ENCODE measurements around the gene ARHGAP6. TPM values are rescaled to one million over a fixed set of nuclear protein-coding genes. Genes with fewer than 3 reads are reported as not detected.

ARHGAP6 gene
- total and polyA plus RNA-seq, 3 experiments from 2014 or later: not detected

GRCh38 chrX:11663875-11664210 is 1.9 kb downstream of the ARHGAP6 start:
- no peak overlapping the region for H3K4me3 ChIP-seq (ENCODE audit: low read length)
- DNase-seq: no peak
- Mint-ChIP-seq H3K27ac (no peak overlapping the region), H3K27me3 (peaks cover 14 to 52% of the 10 kb centered on the region in 2 donors), H3K36me3 (no peaks in the 10 kb centered on the region), H3K9me3 (peaks cover 0 to 3% (median 0%) of the 10 kb centered on the region in 5 donors), H3K4me3 (peak overlapping the region in 1 of 7 donors; percentile 4), H3K4me1 (peaks cover 0 to 14% (median 0%) of the 10 kb centered on the region in 3 donors)
- H3K4me1 ChIP-seq (ENCODE audit: insufficient read depth, low read length): no peaks in the 10 kb centered on the region
- no peaks in the 10 kb centered on the region for H3K27me3 ChIP-seq (ENCODE audit: insufficient read depth, low read length, poor library complexity, severe bottlenecking)
- no peaks in the 10 kb centered on the region for H3K36me3 ChIP-seq (ENCODE audit: insufficient read depth, low read length)
- H3K9me3 ChIP-seq (ENCODE audit: low read length): no peaks in the 10 kb centered on the region
- POLR2A ChIA-PET: no interaction called here
- CTCF ChIA-PET: no interaction called here
- no peak overlapping the region for H3K27ac ChIP-seq (ENCODE audit: low read depth, low read length)

- Mint-ChIP-seq H3K4me3 (no peak overlapping the region), H3K4me1 (no peaks in the 10 kb centered on the region), H3K27me3 (peaks cover 13 to 29% of the 10 kb centered on the region in 2 donors), H3K36me3 (no peaks in the 10 kb centered on the region), H3K27ac (no peak overlapping the region), H3K9me3 (no peaks in the 10 kb centered on the region)
- H3K9me3 ChIP-seq (ENCODE audit: low read length): no peaks in the 10 kb centered on the region
- no peaks in the 10 kb centered on the region for H3K27me3 ChIP-seq (ENCODE audit: insufficient read depth, low read length, poor library complexity, severe bottlenecking)
- no peaks in the 10 kb centered on the region for H3K36me3 ChIP-seq (ENCODE audit: insufficient read depth, low read length)
- no peak overlapping the region for H3K4me3 ChIP-seq (ENCODE audit: low read length)
- no peaks in the 10 kb centered on the region for H3K4me1 ChIP-seq (ENCODE audit: insufficient read depth, low read length)
- no peak for DNase-seq
- POLR2A ChIA-PET: no interaction called here
- no peak overlapping the region for H3K27ac ChIP-seq (ENCODE audit: low read depth, low read length)
- CTCF ChIA-PET: no interaction called here
These were observed 10.3 kb downstream of the ARHGAP6 start for GRCh38 chrX:11655282-11656015.

- Mint-ChIP-seq H3K4me3 (no peak overlapping the region), H3K27ac (no peak overlapping the region), H3K36me3 (no peaks in the 10 kb centered on the region), H3K4me1 (no peaks in the 10 kb centered on the region), H3K27me3 (peaks cover 5 to 11% of the 10 kb centered on the region in 2 donors), H3K9me3 (peaks cover 0 to 2% (median 0%) of the 10 kb centered on the region in 5 donors)
- ChIA-PET POLR2A (no interaction called here), CTCF (no interaction called here)
- H3K4me3 ChIP-seq (ENCODE audit: low read length): no peak overlapping the region
- DNase-seq: no peak
- no peaks in the 10 kb centered on the region for H3K4me1 ChIP-seq (ENCODE audit: insufficient read depth, low read length)
- H3K9me3 ChIP-seq (ENCODE audit: low read length): no peaks in the 10 kb centered on the region
- H3K27me3 ChIP-seq (ENCODE audit: insufficient read depth, low read length, poor library complexity, severe bottlenecking): no peaks in the 10 kb centered on the region
- no peak overlapping the region for H3K27ac ChIP-seq (ENCODE audit: low read depth, low read length)
- H3K36me3 ChIP-seq (ENCODE audit: insufficient read depth, low read length): no peaks in the 10 kb centered on the region
These were observed 16.8 kb downstream of the ARHGAP6 start for GRCh38 chrX:11648705-11649519.

GRCh38 chrX:11647138-11647537 is 18.6 kb downstream of the ARHGAP6 start:
- no peaks in the 10 kb centered on the region for H3K4me1 Mint-ChIP-seq

GRCh38 chrX:11641349-11642065 is 24.2 kb downstream of the ARHGAP6 start:
- no peak overlapping the region for H3K27ac ChIP-seq (ENCODE audit: low read depth, low read length)
- no peaks in the 10 kb centered on the region for H3K36me3 ChIP-seq (ENCODE audit: insufficient read depth, low read length)
- H3K4me1 Mint-ChIP-seq: no peaks in the 10 kb centered on the region
- H3K9me3 ChIP-seq (ENCODE audit: low read length): no peaks in the 10 kb centered on the region
- POLR2A ChIA-PET: no interaction called here
- peaks cover 14 to 26% of the 10 kb centered on the region in 2 donors for H3K27me3 Mint-ChIP-seq
- H3K27me3 ChIP-seq (ENCODE audit: insufficient read depth, low read length, poor library complexity, severe bottlenecking): no peaks in the 10 kb centered on the region
- peaks cover 0 to 2% (median 0%) of the 10 kb centered on the region in 5 donors for H3K9me3 Mint-ChIP-seq
- no peak overlapping the region for H3K4me3 ChIP-seq (ENCODE audit: low read length)
- CTCF ChIA-PET: no interaction called here
- no peak overlapping the region for H3K27ac Mint-ChIP-seq
- DNase-seq: no peak
- no peaks in the 10 kb centered on the region for H3K4me1 ChIP-seq (ENCODE audit: insufficient read depth, low read length)
- H3K36me3 Mint-ChIP-seq: no peaks in the 10 kb centered on the region
- H3K4me3 Mint-ChIP-seq: no peak overlapping the region

More at GRCh38 chrX:11647138-11647537, 18.6 kb downstream of the ARHGAP6 start:
- H3K36me3 ChIP-seq (ENCODE audit: insufficient read depth, low read length): no peaks in the 10 kb centered on the region
- H3K27me3 Mint-ChIP-seq: peaks cover 13 to 15% of the 10 kb centered on the region in 2 donors
- H3K9me3 ChIP-seq (ENCODE audit: low read length): no peaks in the 10 kb centered on the region
- no peaks in the 10 kb centered on the region for H3K36me3 Mint-ChIP-seq
- peaks cover 0 to 2% (median 0%) of the 10 kb centered on the region in 5 donors for H3K9me3 Mint-ChIP-seq
- no peak for DNase-seq
- no peak overlapping the region for H3K4me3 Mint-ChIP-seq
- no peaks in the 10 kb centered on the region for H3K27me3 ChIP-seq (ENCODE audit: insufficient read depth, low read length, poor library complexity, severe bottlenecking)
- ChIA-PET POLR2A (no interaction called here), CTCF (no interaction called here)
- no peak overlapping the region for H3K27ac Mint-ChIP-seq
- H3K4me1 ChIP-seq (ENCODE audit: insufficient read depth, low read length): no peaks in the 10 kb centered on the region
- H3K27ac ChIP-seq (ENCODE audit: low read depth, low read length): no peak overlapping the region
- no peak overlapping the region for H3K4me3 ChIP-seq (ENCODE audit: low read length)

GRCh38 chrX:11640089-11640488 is 25.6 kb downstream of the ARHGAP6 start:
- Histone ChIP-seq H3K36me3 (ENCODE audit: insufficient read depth, low read length) (no peaks in the 10 kb centered on the region), H3K4me1 (ENCODE audit: insufficient read depth, low read length) (no peaks in the 10 kb centered on the region), H3K4me3 (ENCODE audit: low read length) (no peak overlapping the region), H3K27ac (ENCODE audit: low read depth, low read length) (no peak overlapping the region), H3K9me3 (ENCODE audit: low read length) (no peaks in the 10 kb centered on the region), H3K27me3 (ENCODE audit: insufficient read depth, low read length, poor library complexity, severe bottlenecking) (no peaks in the 10 kb centered on the region)
- Mint-ChIP-seq H3K36me3 (no peaks in the 10 kb centered on the region), H3K4me3 (no peak overlapping the region), H3K27ac (no peak overlapping the region), H3K9me3 (no peaks in the 10 kb centered on the region), H3K4me1 (no peaks in the 10 kb centered on the region), H3K27me3 (peaks cover 11 to 22% of the 10 kb centered on the region in 2 donors)
- ChIA-PET CTCF (no interaction called here), POLR2A (no interaction called here)
- no peak for DNase-seq

GRCh38 chrX:11632732-11633131 is 33.0 kb downstream of the ARHGAP6 start:
- Mint-ChIP-seq H3K36me3 (no peaks in the 10 kb centered on the region), H3K27me3 (peaks cover 2 to 16% of the 10 kb centered on the region in 2 donors), H3K4me1 (no peaks in the 10 kb centered on the region), H3K4me3 (no peak overlapping the region), H3K27ac (no peak overlapping the region), H3K9me3 (peaks cover 0 to 2% (median 0%) of the 10 kb centered on the region in 5 donors)
- no peak for DNase-seq
- CTCF ChIA-PET: no interaction called here
- no peaks in the 10 kb centered on the region for H3K4me1 ChIP-seq (ENCODE audit: insufficient read depth, low read length)
- POLR2A ChIA-PET: no interaction called here
- H3K27ac ChIP-seq (ENCODE audit: low read depth, low read length): no peak overlapping the region
- H3K27me3 ChIP-seq (ENCODE audit: insufficient read depth, low read length, poor library complexity, severe bottlenecking): no peaks in the 10 kb centered on the region
- no peaks in the 10 kb centered on the region for H3K9me3 ChIP-seq (ENCODE audit: low read length)
- H3K36me3 ChIP-seq (ENCODE audit: insufficient read depth, low read length): no peaks in the 10 kb centered on the region
- no peak overlapping the region for H3K4me3 ChIP-seq (ENCODE audit: low read length)

GRCh38 chrX:11629593-11630211 is 36.0 kb downstream of the ARHGAP6 start:
- no peak overlapping the region for H3K27ac ChIP-seq (ENCODE audit: low read depth, low read length)
- H3K4me3 ChIP-seq (ENCODE audit: low read length): no peak overlapping the region
- H3K36me3 ChIP-seq (ENCODE audit: insufficient read depth, low read length): no peaks in the 10 kb centered on the region
- Mint-ChIP-seq H3K27me3 (peaks cover 0 to 16% of the 10 kb centered on the region in 2 donors), H3K27ac (no peak overlapping the region), H3K4me3 (no peak overlapping the region), H3K36me3 (no peaks in the 10 kb centered on the region), H3K9me3 (peaks cover 0 to 12% (median 7%) of the 10 kb centered on the region in 5 donors), H3K4me1 (no peaks in the 10 kb centered on the region)
- POLR2A ChIA-PET: no interaction called here
- no peaks in the 10 kb centered on the region for H3K4me1 ChIP-seq (ENCODE audit: insufficient read depth, low read length)
- CTCF ChIA-PET: no interaction called here
- DNase-seq: no peak
- H3K9me3 ChIP-seq (ENCODE audit: low read length): no peaks in the 10 kb centered on the region
- no peaks in the 10 kb centered on the region for H3K27me3 ChIP-seq (ENCODE audit: insufficient read depth, low read length, poor library complexity, severe bottlenecking)

Data from CD8-positive, alpha-beta memory T cell (primary cell).